Muscle layer of colon (tissue), 2 donors: Measurements from ENCODE around the gene COL5A1.

ENCODE experiments used
- H3K27ac ChIP-seq: one replicate; pipeline ENCODE4 v1.7.0; 2013; ENCODE audit warnings: low read depth, mild to moderate bottlenecking, low read length, moderate library complexity
- H3K27me3 ChIP-seq, 2 donors: one replicate each; pipeline ENCODE4 v1.7.0; 2013; ENCODE audit warnings: low read length in 2 of 2, mild to moderate bottlenecking in 2 of 2; ENCODE audit not compliant: insufficient read depth in 2 of 2, control insufficient read depth in 1 of 2
- H3K36me3 ChIP-seq: one replicate; pipeline ENCODE4 v1.7.0; 2013; ENCODE audit warnings: mild to moderate bottlenecking, low read length; ENCODE audit not compliant: insufficient read depth
- H3K4me1 ChIP-seq: one replicate; pipeline ENCODE4 v1.7.0; 2013; ENCODE audit warnings: mild to moderate bottlenecking, low read length; ENCODE audit not compliant: insufficient read depth
- H3K4me3 ChIP-seq, 2 donors: one replicate each; pipeline ENCODE4 v1.7.0; 2013; ENCODE audit warnings: low read length in 2 of 2, low read depth in 1 of 2, mild to moderate bottlenecking in 1 of 2, moderate library complexity in 1 of 2
- H3K9ac ChIP-seq: one replicate; pipeline ENCODE4 v1.7.0; 2013; ENCODE audit warnings: low read length
- H3K9me3 ChIP-seq: one replicate; pipeline ENCODE4 v1.7.0; 2013; ENCODE audit warnings: mild to moderate bottlenecking, low read length
- donor health status: abdominal sarcoma.
- donor health status: Adenocarcinoma of cecum.

The COL5A1 gene

DNA sequence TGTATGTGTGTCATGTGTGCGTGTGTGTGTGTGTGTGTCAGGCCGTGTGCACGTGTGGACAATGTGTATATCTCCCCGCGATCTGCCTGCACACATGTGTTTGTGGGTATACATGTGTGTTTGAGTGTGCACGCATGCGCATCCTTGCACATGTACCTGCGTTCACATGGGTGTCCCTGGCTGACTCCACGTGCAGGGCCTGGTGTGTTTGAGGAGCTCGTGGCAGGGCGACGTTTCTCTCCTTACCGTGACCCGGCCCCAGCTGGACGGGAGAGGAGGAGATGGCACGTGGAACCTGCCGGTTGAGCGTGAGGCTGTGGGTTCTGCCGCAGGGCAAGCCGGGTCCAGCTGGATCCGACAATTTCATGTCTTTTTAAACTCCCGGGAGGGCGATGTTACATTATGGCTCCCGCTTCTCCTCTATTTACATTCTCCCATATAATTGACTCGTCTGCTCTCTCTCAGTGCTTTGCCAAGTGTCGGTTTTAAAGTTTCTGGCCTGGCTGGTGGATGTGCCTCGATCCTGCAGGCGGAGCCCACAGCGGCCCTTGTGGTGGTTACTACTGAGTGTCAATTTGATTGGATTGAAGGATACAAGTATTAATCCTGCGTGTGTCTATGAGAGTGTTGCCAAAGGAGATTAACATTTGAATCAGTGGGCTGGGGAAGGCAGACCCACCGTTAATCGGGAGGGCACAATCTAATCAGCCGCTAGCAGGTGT lies 5.9 kb downstream of the COL5A1 start:
- Histone ChIP-seq H3K9ac (no peak overlapping the region), H3K36me3 (peaks cover 8% of the 10 kb centered on the region), H3K27ac (peak overlapping the region; percentile 67), H3K4me1 (peaks cover 61% of the 10 kb centered on the region), H3K9me3 (no peaks in the 10 kb centered on the region), H3K27me3 (no peaks in the 10 kb centered on the region), H3K4me3 (peak overlapping the region in 1 of 2 donors; percentile 10)

DNA sequence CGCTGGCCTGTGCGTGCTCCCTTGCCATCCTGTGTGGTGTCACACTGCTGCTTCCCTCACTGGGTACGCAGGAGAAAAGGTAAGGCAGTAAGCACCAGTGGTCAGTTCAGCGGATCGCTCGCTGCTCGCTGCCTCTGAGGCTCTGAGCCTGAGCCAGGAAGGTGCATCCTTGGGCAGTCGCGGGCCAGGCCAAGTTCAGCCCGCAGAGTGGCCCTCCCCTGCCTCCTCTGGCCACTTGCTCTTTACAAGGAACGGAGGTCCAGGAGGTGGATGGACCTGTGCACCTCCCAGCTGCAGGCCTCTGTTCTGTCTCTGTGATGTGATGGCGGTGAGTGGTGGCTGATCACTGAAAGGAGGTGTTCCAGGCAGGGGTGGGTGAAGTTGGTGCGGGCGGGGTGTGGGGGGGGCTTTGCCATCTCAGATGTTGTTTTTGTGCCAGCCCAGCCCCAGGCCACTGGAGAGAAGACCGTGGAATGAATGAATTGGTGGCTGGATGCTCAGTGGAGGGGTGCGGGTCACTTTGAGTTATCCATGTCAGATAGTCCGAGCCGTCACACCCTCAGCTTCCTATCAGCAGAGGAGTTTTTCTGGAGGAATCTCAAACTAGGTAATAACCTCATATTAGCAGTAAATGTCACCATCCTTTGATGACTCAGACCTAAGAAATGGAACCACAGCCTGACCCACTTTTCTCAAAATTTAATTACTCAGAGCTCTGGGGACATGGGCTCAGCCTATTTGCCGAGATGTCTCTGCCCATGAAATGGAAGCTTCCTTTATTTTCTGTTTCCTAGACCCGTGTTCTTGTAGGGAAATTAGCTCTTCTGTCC lies 7.3 kb downstream of the COL5A1 start:
- peaks cover 60% of the 10 kb centered on the region for H3K4me1 ChIP-seq
- H3K9me3 ChIP-seq, result no peaks in the 10 kb centered on the region
- H3K27ac ChIP-seq, result peak overlapping the region; percentile 27
- no peak overlapping the region for H3K4me3 ChIP-seq
- H3K36me3 ChIP-seq, result peaks cover 8% of the 10 kb centered on the region
- no peaks in the 10 kb centered on the region for H3K27me3 ChIP-seq
- no peak overlapping the region for H3K9ac ChIP-seq

DNA sequence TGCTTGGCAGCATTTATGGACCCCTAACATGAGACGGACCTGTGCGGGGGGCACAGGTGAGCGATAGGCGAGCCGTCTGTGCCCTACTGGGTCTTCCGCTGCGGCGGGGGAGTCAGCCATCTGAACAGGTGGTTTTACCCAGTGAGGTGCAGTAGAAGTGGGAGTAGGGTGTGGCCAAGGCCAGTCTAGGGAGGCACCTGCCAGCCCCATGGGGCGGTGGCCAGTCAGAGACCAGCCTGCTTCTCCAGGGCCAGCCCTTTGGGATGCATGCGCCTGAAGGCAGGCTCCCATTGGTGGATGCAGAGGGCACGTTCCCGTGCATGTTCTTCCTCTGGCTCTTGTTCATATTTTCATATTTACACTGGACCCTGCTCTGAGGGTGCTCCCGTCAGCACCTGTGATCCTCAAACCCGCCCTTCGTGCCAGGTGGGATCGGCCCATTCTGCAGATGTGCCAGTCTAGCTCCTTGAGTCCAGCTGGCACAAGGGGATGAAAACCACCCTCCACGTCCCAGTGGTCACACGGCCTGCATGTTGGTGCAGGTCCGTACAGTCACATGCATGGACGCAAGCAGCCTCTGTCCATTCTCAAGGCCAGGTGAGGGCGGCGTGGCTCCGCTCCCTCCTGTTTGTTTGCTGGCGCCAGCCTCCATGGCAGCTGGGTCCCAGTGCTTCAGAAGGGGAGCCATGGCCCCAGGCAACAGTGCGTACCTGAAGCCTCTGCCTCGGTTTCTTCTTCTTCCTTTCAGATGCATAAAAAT lies 9.0 kb downstream of the COL5A1 start:
- Histone ChIP-seq H3K4me1 (peaks cover 55% of the 10 kb centered on the region), H3K9ac (no peak overlapping the region), H3K27ac (no peak overlapping the region)

DNA sequence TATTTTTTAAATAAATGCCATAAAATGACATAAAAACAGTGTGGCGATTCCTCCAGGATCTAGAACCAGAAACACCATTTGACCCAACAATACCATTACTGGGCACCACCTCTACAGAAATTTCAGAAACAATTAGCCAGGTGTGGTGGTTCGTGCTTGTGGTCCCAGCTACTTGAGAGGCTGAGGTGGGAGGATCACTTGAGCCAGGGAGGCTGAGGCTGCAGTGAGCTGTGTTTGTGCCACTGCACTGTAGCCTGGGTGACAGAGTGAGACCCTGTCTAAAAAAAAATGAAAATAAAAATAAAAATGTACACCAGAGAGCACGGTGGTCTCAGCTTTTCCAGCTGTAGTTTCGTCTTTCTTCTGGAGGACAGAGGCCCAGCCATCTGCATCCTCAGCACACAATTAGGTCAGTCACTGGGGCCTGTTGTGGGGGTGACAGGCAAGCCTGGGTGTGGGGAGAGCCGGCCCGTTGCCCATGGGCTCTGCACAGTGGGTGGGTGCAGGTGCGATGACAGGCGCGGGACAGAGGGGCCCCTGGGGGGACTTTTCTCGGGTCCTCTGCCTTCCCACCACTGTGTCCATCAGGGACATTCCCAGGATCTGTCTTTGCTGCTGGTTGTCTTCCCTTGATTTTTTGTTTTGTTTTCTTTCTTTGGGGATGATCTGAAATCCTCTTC lies 9.8 kb downstream of the COL5A1 start:
- Histone ChIP-seq H3K27me3 (no peaks in the 10 kb centered on the region), H3K4me1 (peaks cover 50% of the 10 kb centered on the region), H3K9me3 (no peaks in the 10 kb centered on the region), H3K9ac (no peak overlapping the region), H3K27ac (no peak overlapping the region), H3K4me3 (no peak overlapping the region), H3K36me3 (peaks cover 8% of the 10 kb centered on the region)

More for the DNA sequence above, 9.0 kb downstream of the COL5A1 start:
- Histone ChIP-seq H3K36me3 (peaks cover 8% of the 10 kb centered on the region), H3K27me3 (no peaks in the 10 kb centered on the region), H3K4me3 (no peak overlapping the region), H3K9me3 (no peaks in the 10 kb centered on the region)

DNA sequence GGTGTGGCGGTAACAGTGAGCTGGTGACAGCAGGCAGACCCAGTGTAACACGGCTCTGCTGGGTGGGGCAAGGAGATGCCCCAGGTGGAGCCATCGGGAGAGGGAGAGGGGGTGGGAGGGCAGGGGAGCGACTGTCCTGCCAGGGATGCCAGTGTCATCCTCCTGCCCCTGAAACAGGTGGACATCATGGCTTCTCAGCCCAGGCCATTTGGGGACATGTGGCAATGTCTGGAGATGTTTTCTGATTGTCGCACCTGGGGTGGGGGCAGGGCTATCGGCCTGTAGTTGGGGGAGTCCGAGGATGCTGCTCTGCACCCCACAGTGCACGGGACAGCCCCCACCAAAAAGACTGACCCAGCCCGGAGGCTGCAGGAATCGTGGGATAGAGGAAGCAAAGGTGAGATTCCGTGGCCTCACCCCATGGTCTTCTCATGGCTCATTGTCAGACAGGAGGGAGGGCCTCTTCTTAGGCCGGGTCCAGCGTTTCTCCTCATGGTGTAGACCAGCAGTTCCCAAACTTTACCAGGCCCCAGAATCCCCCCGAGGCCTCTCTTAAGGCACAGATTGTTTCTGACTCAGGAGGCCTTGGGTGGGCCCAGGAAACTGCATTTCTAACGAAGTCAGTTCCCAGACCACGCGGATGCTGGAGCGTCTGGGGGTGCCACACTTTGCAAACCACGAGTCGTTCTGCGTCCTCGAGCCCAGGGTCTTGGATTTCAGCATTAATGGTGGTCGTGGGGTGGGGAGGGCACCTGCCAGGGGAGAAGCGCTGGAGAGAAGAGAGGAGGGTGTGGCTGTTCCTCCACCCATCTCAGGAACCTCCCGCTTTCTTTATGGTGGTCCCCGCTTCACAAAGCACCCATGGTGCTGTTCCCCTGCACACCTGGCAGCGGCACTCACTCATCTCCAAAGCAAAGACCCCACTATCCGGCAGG lies 11.0 kb downstream of the COL5A1 start:
- no peak overlapping the region for H3K9ac ChIP-seq
- H3K4me1 ChIP-seq, result peaks cover 42% of the 10 kb centered on the region
- no peak overlapping the region for H3K4me3 ChIP-seq
- no peaks in the 10 kb centered on the region for H3K27me3 ChIP-seq
- H3K36me3 ChIP-seq, result peaks cover 8% of the 10 kb centered on the region
- H3K27ac ChIP-seq, result no peak overlapping the region
- no peaks in the 10 kb centered on the region for H3K9me3 ChIP-seq

DNA sequence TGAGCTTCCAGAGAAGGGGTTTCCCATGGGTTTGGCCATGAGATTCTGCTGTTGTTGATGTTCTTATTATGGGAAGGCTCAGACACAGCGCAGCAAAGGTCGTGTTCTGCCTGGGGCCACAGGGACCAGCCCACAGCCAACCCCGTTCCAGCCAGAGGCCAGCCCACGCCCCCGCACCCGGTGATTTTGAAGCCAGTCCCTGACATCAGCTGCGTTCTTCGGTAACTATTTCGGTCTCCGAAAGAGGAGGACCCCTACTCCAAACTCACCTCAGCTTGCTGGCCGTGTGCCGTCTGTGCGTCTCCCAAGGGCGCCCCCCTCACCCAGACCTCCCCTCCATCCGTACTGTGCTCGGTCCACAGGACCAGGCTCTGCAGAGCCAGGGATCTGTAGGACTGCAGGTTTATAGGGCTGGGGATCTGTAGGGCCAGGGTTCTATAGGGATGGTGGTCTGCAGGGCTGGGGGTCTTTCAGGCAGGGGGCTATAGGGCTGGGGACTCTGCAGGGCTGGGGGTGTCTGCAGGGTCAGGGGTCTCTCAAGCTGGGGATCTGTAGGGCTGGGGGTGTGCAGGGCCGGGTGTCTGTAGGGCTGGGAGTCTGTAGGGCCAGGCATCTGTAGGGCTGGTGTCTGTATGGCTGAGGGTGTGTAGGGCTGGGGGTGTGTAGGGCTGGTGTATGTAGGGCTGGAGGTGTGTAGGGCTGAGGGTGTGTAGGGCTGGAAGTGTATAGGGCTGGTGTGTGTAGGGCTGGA lies 11.8 kb downstream of the COL5A1 start:
- no peak overlapping the region for H3K9ac ChIP-seq
- H3K4me1 ChIP-seq, result peaks cover 45% of the 10 kb centered on the region
- no peak overlapping the region for H3K27ac ChIP-seq
- peaks cover 8% of the 10 kb centered on the region for H3K36me3 ChIP-seq
- no peaks in the 10 kb centered on the region for H3K9me3 ChIP-seq
- H3K4me3 ChIP-seq, result no peak overlapping the region
- no peaks in the 10 kb centered on the region for H3K27me3 ChIP-seq

DNA sequence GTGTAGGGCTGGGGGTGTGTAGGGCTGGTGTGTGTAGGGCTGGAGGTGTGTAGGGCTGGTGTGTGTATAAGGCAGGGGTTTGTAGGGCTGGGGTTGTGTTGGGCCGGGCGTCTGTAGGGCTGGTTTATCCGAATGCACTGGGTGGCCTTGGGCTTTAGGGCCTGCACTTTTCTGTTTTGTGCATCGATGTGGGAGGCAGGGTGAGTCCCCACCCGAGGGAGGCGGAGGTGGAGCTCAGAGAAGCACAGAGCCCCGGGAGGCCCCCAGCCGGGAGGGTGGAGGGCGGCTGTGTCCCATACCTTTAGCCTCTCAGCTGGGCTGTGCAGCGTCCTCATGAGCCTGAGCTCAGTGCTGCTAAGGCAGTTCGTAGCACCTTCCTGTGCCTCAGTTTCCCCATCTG lies 13.5 kb downstream of the COL5A1 start:
- H3K4me1 ChIP-seq, result peaks cover 50% of the 10 kb centered on the region

DNA sequence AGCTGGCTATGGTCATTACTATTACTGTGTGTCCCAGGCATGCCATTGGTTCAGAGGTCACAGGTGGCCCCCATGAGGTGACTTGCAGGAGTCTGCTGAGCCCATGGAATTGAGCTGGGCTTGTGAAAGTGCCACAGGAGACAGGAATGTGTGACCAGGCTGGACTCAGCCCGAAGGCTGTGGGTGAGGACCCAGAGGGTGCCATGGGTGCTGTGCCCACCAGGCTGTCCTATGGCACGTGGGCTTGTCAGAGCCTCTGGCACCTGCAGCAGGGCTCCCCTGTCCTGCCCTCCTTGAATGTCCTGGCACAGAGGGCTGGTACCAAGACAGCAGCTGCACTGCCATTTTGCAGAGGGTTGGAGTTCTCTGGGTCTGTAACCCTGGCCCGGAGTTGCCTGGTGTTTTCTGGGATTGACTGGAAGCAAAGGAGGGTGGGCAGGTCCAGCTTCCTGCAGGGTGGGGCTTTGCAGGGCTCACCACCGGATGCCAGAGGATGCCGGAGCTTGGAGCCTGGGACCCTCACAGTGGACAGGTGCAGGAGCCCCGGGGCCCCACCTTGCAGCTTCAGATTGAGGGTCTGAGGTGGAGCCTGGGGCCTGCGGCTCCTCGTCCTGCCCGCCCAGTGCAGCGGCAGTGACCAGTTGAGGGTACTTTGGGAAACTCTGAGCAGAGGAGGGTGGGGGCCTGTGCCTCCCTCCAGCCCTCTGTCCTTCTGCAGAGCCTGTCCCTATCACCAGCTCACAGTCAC lies 14.2 kb downstream of the COL5A1 start:
- Histone ChIP-seq H3K36me3 (peaks cover 4% of the 10 kb centered on the region), H3K4me3 (no peak overlapping the region), H3K9me3 (no peaks in the 10 kb centered on the region), H3K27me3 (no peaks in the 10 kb centered on the region), H3K27ac (no peak overlapping the region), H3K4me1 (peaks cover 56% of the 10 kb centered on the region), H3K9ac (no peak overlapping the region)

More for the DNA sequence above, 13.5 kb downstream of the COL5A1 start:
- Histone ChIP-seq H3K9ac (no peak overlapping the region), H3K27ac (no peak overlapping the region), H3K4me3 (no peak overlapping the region), H3K9me3 (no peaks in the 10 kb centered on the region), H3K36me3 (peaks cover 8% of the 10 kb centered on the region), H3K27me3 (no peaks in the 10 kb centered on the region)

DNA sequence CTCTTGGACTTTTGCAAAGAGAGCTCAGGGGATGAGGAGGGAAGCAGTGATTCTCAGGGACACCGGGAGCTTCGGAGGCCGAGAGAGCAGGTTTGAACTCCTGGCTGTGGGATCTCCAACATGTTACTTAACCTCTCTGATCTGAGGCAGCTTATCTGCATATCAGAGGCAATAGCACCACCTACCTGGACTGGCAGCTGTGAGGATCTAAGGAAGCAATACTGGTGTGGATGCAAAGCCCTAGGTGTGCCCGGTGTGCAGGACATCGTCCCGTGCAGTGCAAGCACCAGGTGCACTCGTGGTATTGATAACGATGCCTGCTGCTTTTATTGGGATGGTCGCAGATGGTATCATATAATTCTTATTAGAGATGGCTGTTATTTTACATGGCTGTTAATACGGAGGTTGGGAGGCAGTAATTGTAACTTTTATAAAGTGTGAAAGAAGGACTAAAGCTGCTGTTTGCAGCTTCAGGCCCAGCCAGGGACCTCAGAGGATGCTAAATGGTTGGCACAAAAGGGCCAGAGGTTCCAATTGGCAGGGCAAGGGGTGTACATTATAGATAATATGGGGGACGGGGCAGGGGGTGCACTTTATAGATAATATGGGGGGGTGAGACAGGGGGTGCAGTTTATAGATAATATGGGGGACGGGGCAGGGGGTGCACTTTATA lies 14.9 kb downstream of the COL5A1 start:
- H3K9me3 ChIP-seq, result no peaks in the 10 kb centered on the region
- H3K27ac ChIP-seq, result no peak overlapping the region
- no peak overlapping the region for H3K9ac ChIP-seq
- H3K27me3 ChIP-seq, result no peaks in the 10 kb centered on the region
- no peaks in the 10 kb centered on the region for H3K36me3 ChIP-seq
- no peak overlapping the region for H3K4me3 ChIP-seq
- H3K4me1 ChIP-seq, result peaks cover 57% of the 10 kb centered on the region
